T47D (cell line): Measurements from ENCODE around the gene GOLPH3L.
"Not testable (repeated sequence)": the region's sequence is repeated elsewhere in the genome, so short reads cannot be mapped to it uniquely, and the experiment has no call there.

Source experiments
- DNase-seq, 2 experiments: peaks; one replicate each; pipeline versions ENCODE4 v3.0.0 to v3.0.0-alpha.2; 2011 to 2012; ENCODE audit warnings: low read depth in 1 of 2, low spot score in 1 of 2
- JUND ChIP-seq: IDR thresholded peaks from 2 replicates; pipeline ENCODE4 v1.6.1; 2012; ENCODE audit warnings: low read depth
- in situ Hi-C: cut with HindIII; loops from 2 replicates; pipeline ENCODE4 v1.10.0; 2016; ENCODE audit warnings: low sequenced_read_pairs, low pct_unique_long_range_greater_than_20kb

Gene GOLPH3L

GRCh38 chr1:150642296-150642695 lies 54.7 kb downstream of the GOLPH3L start:
- in situ Hi-C loops, result no loop called here
- TF ChIP-seq JUND, result no peak
- DNase-seq, result no peak

GRCh38 chr1:150641126-150641815 lies 55.7 kb downstream of the GOLPH3L start:
- in situ Hi-C loops, DNase-seq: not testable (repeated sequence)

GRCh38 chr1:150638430-150638829 lies 58.5 kb downstream of the GOLPH3L start:
- DNase-seq, in situ Hi-C loops: not testable (repeated sequence)

GRCh38 chr1:150634839-150635622 lies 61.9 kb downstream of the GOLPH3L start:
- in situ Hi-C loops, DNase-seq: not testable (repeated sequence)

GRCh38 chr1:150629115-150629928 lies 67.6 kb downstream of the GOLPH3L start, which contains the start of gene ENSA:
Gene ENSA (minus strand): TSS chr1:150629612. CDS start chr1:150629470, 142 bp downstream.
- peak; percentile 90 to 100 for DNase-seq
- TF ChIP-seq JUND, result no peak
- in situ Hi-C loops, result no loop called here

- in situ Hi-C loops, result no loop called here
- no peak for DNase-seq
- no peak for TF ChIP-seq JUND
Measured at GRCh38 chr1:150628766-150629114, 68.2 kb downstream of the GOLPH3L start.

- TF ChIP-seq JUND, result no peak
- DNase-seq, result no peak
- in situ Hi-C loops, result no loop called here
Measured at GRCh38 chr1:150627826-150628410, 69.0 kb downstream of the GOLPH3L start.

- no peak for TF ChIP-seq JUND
- DNase-seq, result no peak
- in situ Hi-C loops, result no loop called here
Measured at GRCh38 chr1:150626150-150626549, 70.8 kb downstream of the GOLPH3L start.

- in situ Hi-C loops, DNase-seq: not testable (repeated sequence)
Measured at GRCh38 chr1:150624546-150624945, 72.4 kb downstream of the GOLPH3L start.

- in situ Hi-C loops, result not testable (repeated sequence)
Measured at GRCh38 chr1:150624134-150624533, 72.8 kb downstream of the GOLPH3L start.

GRCh38 chr1:150622303-150622975 lies 74.5 kb downstream of the GOLPH3L start:
- DNase-seq, result no peak
- no peak for TF ChIP-seq JUND
- in situ Hi-C loops, result no loop called here

More at GRCh38 chr1:150624134-150624533, 72.8 kb downstream of the GOLPH3L start:
- TF ChIP-seq JUND, result peak; percentile 93
- DNase-seq, result peak in 1 of 2 experiments; percentile 94
